Stimulated activated CD4-positive, alpha-beta T cell treated with anti-CD3 and anti-CD28 coated beads, Interleukin-12 subunit alpha, Interleukin-12 subunit beta, amount 100 ng/mL, for 24 hours (primary cell): Measurements from ENCODE around the gene FLNB.
A peak's percentile ranks its signal among the peaks of the same experiment; 100 is the strongest.
"Not testable (repeated sequence)": the region's sequence is repeated elsewhere in the genome, so short reads cannot be mapped to it uniquely, and the experiment has no call there.

Experiments used
- DNase-seq, 2 experiments: peaks; one replicate each; pipeline ENCODE4 v3.0.0-alpha.2; 2020; ENCODE audit warnings: low read depth in 2 of 2

The FLNB gene

DNA sequence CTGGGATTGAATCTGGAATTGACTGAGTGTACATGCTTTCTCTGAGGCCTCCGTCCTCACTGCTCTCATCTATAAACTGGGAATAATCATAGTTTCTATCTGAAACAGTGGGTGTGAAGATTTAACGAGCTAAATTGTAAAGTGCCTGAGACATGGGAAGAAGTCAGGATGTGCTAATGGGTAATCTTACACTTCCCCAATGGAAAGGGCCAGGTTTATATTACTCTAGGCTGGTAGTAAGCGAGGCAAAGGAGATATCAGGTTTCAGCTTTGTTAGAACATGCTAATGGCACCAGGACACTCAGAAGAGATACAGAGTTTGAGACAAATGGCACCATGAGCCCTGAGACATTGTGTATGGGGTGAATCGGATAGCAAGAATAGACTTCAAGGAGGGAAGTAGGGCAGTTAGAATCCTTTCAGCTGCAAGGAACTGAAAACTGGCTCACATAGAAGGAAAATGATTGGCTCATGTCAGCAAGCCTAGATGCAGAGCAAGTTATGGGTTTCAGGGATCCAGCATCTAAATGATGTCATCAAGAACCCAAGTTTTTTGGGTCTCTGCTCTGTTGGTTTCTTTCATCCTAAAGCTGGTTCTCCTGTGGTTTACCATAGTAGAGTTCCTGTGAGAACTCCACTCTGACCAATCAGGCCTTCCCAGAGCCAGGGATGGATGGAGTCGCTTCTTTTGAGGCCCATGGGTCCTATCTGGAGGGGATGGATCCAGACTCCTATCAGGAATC is 21.8 kb downstream of the FLNB start:
- DNase-seq, result no peak

DNA sequence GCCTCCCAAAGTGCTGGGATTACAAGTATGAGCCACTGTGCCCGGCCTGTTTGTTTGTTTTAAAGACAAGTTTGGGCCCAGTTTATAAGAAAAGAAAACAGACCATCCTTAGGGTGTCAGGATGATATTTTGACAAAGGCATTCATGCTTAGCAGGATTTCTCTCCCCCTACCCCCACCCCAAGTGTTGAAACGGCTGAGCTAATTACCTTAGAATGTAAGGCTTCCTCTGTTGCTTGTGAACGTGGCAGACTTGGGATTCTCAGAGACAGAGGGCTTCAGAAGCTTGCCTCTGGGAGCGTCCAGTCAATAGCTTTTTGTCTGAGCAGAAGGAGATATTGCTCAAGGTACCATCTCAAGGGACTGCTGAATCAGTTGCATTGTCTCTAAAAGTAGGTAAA is 24.0 kb downstream of the FLNB start:
- DNase-seq, result no peak

DNA sequence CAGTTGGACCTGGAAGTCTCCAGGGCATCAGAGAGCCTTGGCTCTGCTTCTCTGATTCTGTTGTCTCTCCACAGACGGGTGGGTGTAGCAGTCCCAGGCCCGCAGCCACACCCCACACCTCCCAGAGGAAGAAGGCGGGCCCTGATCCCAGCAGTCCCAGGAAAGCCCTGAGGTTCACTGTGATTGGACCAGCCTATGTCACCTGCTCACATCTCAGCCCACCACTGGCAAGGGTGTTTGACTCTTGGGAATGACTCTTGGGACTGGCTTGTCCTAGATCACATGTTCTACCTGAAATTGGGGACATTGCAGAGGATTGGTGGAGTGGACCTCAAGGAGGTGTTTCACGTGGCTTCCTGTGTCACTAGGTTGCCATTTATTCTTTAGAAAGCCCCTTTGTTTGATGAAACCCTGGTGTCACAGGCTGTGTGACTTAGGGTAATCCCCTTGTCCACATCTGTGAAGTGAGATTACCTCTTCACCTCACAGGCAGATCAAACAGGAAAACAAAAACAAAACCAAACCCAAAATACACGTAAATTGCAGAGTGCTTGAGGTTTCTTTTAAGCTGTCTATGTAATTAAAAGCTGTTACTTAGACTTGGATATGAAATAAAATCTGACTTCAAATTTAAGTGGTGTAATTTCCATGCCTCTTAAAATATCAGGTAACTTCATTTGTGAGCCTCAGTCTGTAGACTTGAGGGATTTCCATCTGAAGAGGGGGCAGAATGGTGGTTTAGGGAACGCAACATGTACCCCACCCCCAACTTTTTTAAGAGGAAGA is 26.7 kb downstream of the FLNB start:
- peak in 1 of 2 experiments; percentile 8 for DNase-seq

DNA sequence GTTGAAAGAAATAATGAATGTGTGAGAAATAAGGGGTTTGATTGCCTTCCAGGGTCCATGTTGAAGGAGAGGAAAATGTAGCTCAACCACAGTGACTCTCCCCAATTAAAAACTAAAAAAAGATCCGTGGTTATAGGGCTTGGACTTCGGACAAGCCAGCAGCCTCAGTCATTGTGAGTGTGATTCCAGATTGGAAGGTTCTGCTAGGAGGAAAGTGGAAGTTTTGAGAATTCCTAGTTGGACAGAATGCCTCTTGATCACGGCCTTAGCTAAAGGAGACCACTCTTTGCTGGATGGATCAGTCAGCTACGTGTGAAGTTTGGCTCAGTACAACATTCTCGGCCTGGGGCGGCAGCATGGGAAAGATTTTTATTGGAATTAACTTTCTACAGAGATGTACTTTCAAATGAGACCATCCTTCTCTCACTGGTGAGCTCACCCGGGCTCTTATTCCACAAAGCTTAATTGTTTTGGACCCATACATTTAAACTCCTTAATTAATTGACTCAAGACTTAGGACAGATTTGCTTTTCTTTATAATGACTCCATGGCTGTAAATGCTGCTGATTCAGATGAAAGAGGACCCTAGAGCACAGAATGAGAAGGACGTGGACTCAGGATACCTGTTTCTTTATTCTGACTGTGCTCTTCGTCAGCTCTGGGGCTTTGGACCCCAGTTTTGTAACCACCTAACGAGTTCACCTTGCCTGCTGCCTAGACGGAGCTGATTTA is 27.5 kb downstream of the FLNB start:
- DNase-seq, result no peak

DNA sequence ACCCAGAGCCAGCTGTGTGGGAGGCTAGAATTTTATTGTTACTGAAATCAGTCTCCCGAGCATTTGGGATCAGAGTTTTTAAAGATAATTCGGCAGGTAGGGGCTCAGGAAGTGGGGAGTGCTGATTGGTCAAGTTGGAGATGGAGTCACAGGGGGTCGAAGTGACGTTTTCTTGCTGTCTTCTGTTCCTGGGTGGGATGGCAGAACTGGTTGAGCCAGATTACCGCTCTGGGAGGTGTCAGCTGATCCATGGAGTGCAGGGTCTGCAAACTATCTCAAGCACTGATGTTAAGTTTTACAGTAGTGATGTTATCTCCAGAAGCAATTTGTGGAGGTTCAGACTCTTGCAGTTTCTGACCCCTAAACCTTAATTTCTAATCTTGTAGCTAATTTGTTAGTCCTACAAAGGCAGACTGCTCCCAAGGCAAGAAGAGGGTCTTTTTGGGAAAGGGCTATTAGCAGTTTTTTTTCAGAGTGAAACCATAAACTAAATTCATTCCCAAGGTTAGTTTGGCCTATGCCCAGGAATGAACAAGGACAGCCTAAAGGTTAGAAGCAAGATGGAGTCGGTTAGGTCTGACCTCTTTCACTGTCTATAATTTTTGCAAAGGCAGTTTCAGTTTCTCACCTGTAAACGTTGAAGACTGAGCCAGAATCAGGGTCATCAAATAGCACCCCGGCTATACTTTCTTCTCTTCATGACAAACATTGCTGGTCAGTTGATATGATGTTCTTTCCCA is 28.2 kb downstream of the FLNB start:
- DNase-seq, result no peak

DNA sequence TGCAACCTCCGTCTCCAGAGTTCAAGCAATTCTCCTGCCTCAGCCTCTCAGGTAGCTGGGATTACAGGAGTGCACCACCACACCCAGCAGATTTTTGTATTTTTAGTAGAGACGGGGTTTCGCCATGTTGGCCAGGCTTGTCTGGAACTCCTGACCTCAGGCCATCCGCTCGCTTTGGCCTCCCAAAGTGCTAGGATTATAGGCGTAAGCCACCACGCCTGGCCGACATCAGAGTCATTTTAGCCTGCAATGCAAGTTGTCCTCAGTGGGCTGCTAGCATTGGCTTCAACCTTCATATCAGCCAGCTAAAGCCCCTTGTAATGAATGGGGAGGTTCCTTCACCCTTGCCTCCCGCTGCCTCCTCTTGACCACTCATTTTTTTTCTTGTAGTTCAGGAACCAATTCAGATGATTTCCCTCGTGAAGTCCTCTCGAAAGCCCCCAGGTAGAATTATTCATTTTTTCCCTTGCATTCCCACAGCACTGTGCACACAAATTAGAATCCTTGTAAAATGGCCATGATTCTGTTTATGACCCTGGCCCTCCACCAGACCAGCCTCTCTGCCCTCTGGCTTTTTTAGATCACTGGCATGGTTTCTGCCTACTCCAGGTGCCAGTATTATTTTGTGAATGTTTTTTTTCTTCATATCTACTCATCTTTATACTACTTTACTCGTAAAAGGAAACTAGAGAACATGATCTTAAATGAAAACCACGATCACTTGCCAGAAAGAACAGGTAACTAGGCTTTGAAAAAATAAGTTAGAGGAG is 29.1 kb downstream of the FLNB start:
- no peak for DNase-seq

DNA sequence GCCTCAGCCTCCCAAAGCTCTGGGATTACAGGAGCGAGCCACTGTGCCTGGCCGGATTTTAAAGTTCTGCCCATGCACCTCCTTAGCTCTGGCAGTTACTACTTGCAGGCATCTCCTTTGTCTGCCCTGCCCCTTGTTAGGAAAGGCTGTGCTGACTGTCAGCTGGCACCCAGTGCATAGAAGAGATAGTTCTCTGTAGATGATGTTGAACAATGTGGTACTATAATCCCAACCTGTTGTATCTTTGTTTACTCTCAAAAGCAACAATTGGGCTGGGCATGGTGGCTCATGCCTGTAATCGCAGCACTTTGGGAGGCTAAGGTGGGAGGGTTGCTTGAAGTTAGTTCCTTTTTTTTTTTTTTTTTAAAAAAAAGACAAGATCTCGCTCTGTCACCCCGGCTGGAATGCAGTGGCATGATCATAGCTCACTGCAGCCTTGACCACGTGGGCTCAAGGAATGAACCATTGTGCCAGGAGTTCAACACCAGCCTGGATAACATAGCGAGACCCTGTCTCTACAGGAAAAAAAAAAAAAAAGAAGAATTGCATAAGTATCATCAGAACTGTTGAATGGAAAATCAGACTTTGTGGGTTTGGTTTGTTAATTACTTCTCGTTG is 30.6 kb downstream of the FLNB start:
- DNase-seq, result no peak

DNA sequence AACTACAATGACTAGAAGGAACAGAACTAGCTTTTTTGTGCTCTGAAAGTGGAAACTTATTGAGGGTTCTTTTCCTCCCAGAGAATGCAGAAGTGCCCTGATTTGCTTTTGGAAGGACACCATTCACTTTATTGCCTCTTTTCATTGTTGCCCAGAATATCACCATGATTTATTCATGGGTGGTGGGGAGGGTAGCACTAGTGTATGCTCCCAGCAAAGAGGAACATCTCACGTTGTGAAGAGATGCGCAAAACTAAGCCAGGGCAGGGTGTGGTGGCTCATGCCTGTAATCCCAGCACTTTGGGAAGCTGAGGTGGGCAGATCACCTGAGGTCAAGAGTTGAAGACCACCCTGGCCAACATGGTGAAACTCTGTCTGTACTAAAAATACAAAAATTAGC is 31.4 kb downstream of the FLNB start:
- DNase-seq, result no peak

DNA sequence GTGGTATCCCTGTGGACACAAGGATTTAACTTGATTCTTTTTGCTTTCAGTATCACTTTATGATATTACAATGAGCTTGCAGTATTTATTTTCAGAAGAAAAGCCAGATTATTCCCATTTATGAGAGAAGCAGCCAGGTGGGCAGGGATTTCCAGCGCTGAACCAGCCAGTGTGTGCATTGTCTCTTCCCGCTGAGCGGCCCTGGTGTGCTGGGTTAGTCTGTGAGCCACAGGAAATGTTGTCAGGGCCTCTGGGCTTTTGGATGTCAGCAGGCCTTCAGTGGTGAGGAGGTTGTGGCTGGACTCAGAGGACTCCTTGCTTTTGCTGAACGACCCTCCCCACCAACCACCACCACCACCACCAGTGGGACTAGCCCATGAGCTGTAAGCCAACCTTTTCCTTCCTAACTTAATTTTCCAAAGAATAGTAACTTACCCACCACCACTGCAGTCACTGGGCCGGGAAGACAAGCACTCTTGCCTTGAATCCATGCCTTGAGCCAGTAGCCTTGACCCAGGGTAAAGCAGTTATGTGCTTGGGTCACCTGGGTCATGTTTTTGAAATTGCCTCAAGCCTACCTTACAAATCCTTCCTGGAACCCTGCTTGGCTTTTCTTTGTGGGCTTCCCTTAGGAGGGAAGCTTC is 33.1 kb downstream of the FLNB start:
- no peak for DNase-seq

DNA sequence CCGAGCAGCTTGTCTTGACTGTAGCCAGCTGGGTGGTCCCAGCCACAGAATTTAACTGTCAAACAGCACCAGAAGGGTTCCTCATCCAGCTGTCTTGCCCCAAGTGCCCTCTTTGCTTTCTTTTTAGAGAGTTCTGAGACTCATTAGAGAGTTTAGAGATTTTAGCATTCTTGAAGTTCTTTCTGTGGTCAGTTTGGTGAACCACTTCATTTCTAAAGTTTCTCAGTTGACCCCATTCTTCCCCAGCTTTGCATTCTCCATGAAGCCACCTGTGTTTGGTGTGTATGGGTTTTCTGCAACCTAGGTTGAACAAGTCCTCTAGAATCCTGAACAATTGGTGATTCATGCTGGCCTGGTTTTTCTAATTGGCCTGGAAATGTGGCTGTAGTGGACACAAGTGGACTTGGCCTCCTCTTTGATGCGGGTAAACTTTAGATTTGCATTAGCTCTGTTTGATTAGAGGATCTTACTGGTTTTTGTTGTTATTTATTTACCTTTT is 33.7 kb downstream of the FLNB start:
- DNase-seq, result no peak

DNA sequence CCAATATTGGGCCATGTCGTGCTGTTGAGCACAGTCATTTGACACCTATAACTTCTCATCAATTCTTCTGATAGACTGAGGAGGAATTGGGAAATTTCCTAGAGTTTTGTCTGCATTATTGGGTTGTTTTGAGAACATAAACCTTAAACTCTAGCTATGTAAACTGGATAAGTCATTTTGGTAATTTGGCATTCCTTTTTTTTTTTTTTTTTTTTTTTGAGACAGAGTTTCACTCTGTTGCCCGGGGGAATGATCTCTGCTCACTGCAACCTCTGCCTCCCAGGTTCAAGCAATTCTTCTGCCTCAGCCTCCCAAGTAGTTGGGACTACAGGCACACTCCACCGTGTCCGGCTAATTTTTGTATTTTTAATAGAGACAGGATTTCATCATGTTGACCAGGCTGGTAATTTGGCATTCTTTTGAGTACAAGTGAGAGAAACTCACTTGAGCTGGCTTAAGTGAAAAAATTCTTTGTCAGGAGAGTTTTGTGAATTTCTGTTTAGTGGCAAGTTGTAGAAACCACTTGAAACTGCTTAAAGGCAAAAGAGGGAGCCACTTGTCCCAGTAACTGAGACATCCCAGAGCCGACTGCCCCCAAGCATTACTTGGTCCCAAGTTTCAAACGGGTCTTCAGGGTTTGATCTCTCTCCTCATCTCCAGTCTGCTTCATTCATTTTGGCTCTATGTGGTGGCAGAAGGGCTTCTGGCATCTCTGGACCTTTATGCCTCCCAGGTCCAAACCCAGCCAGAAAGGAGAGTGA is 34.9 kb downstream of the FLNB start:
- no peak for DNase-seq

DNA sequence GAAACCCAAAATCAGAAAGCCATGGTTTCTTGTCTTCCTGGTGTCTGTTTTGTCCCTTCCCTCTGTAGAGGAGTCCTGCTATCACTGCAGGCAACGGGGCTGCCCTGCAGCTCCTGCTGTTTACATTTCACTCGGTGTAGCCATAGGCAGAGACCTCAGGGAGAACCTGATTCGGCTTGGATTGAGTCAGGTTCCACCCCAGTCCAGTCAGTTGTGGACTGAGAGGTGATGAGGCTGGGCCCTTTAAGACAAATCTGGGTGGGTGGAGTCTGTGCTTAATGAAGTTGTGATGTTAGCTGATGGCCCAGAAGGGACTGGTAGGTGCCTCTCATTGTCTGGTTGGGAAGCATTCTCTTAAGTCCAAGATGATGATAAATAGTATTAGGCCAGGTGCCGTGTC is 35.7 kb downstream of the FLNB start:
- DNase-seq, result no peak

DNA sequence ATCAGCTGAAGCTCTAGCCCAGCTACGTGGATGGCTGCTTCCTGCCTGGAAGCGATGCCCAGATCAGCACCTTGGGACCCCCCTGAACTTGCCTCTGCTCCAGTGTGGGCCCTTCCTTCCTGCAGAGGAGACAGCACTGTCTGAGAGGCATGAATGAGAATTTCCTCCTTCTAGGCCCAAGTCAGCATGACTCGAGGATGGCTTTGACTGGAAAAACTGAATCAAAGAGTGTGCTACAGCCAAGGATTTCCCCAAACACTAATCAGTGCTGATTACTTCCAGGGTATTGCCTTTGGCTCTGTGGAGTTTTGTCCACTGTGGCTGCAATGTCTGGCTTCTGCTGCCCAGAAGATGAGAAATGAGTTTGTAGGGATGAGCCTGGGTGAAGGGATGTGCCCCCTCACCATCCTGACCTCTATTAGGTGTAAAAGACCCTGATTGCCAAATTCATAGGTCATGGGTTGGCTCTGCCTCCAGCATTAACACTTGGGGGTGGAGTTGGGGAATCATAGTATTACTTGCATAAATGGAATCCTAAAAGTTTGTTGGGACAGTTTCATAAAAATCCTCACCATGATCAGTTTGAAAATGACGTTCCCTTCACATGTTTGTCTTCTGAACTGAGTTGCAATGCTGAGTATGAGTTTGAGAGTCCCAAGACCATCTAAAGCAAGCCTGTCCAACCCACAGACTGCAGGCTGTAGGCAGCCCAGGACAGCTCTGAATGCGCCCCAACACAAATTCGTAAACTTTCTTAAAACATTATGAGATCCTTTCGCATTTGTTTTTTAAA is 36.7 kb downstream of the FLNB start:
- DNase-seq, result no peak

DNA sequence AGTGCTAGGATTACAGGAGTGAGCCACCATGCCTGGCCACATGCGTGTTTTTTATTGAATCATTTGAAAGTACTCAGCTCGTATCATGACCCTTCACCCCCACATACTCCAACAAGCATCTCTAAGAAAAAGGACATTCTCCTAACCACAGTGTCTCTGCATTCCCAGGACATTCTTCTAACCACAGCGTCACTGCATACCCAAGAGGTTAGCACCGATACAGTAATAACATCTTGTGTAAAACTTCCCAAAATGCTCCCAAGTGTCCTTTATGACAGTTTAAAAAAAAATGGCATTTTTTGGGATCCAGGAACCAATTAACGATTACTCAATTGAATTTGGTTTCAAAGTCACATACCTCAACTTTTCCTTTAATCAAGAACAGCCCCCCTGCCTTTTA is 39.6 kb downstream of the FLNB start:
- DNase-seq, result no peak

DNA sequence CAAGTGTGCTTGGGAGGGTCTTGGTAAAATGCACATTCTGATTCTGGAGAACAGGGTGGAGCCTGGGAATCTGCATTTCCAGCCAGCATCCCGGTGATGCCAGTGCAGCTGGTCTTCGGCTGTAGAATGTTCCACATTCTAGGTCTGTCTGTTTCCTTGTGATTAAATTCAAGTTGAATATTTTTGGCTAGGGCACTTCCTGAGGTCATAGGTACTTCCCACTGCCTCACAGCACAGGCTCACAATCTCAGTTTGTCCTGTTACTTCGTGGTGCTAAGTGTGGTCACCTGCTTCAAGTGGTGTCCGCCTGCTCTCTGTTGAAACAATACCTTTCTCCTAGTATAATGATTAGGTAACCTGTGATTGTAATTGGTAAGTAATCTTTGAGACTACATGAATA is 40.1 kb downstream of the FLNB start:
- no peak for DNase-seq

DNA sequence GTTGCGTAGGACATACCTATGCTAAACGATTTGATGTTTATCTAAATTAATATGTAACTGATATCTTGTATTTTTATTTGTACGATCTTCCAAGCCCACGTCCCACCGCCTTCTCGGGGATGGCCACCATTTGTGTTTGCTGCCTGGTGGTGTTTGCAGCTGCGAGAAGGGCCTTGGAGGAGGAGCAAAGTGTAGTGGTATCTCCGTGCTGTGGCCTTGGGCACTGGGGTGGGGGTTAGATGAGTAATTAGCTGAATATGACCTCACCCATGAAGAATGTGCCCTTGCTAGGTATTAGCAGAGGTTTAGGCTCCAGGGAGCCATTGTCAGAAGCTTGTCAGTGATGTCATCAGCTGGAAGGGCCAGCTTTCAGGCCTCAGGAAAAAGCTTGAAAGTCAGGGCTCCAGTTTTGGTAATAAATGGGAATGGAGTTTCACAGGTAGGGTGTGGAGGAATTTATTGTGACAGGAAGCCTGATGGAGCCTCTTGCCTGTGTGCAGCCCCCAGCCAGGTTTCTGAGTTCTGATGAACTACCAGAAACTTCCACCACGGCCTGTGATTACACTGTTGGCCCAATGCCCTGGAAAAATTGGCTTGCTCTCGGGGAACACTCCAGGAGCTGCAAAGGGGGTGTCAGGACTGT is 41.0 kb downstream of the FLNB start:
- no peak for DNase-seq

DNA sequence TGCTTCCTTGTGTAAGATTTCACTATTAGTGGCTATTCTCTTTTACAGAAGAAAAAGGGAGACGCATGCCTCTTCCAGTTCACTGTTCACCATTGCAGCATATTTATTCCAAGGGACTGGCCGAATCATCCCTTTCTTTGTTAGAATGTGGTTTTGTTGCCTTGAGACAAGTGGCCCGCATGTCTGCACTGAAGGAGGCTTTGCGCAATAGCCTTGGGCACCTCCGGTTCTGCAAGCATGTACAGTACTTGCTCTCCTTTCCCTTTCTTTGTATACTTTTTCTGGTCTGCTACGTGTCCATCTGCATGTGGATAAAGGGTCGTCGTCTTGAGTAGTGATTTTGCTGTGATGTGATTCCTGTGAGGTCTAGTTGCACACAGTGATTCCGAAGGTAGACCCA is 43.0 kb downstream of the FLNB start:
- DNase-seq, result no peak

DNA sequence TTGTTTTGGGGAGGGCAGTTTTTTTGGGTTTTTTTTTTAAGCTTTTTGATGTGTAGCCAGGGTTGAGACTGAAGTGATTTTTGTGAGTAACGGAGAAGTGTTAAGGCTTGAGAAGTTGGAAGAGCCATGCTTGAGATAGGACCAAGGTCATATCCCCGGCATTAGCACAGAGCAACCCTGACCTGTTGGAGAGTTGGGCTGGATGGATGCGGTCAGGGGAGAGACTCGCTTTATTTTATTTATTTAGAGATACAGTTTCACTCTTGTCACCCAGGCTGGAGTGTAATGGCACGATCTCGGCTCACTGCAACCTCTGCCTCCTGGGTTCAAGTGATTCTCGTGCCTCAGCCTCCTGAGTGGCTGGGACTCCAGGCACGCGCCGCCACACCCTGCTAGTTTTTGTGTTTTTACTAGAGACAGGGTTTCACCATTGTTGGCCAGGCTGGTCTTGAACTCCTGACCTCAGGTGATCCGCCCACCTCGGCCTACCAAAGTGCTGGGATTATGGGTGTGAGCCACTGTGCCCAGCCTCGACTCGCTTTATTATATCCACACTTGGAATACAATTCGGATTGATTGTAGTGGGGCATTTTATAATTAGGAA is 43.5 kb downstream of the FLNB start:
- DNase-seq, result not testable (repeated sequence)
